Activated naive CD4-positive, alpha-beta T cell treated with Interleukin-2 at 50 U/mL for 16 hours (primary cell): ENCODE results near the gene ELOVL5.
"Not testable (repeated sequence)": the region's sequence is repeated elsewhere in the genome, so short reads cannot be mapped to it uniquely, and the experiment has no call there.

ENCODE experiments used
- DNase-seq: peaks from one replicate; pipeline ENCODE4 v3.0.0-alpha.2; 2020

Gene ELOVL5

GRCh38 chr6:53348371-53349208, at the start of gene ELOVL5:
TSS of gene ELOVL5 (minus strand) at chr6:53348950. CDS start at chr6:53295699, 53,251 bp downstream.
- peak; percentile 97 for DNase-seq

DNA sequence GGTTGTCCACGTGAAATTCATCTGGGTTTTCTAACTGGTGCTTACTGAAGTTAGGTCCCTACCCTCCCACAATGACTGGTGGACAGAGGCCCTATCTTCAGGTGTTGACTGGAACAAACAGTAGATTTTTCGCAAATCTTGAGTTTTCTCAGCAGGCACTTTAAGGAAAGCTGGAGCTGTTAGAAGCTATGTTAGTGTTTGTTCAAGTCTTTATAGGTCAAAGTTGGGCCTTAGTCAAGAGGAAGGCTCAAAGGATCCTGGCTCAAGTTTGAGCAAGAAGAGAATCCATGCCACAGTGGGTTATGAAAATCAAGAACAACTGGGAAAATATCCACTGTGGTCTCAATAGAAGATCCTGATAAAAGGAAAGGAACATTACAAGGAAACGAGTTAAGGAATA, 48.5 kb upstream of the ELOVL5 start:
- DNase-seq: no peak

- no peak for DNase-seq
Observed at GRCh38 chr6:53395986-53396385, 47.2 kb upstream of the ELOVL5 start.

DNA sequence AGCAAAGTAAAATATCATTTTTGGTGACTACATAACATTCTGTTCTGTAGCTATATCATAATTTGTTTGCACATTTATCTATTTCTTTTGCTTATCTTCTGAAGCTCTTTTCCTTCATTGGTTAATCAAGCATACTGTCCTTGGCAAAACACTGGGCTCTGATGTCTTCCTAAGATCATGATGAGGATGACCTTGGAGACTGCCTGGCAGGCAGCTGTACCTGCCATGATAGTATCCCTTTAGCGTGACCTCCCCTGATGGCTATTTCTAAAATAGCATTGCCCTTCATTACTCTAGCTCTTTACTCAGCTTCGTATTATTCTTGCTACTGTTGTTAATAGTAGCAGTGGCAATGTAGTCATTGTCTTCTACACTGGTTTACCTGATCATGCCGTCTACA, 46.0 kb upstream of the ELOVL5 start:
- no peak for DNase-seq

- DNase-seq: no peak
Observed at GRCh38 chr6:53391170-53391569, 42.4 kb upstream of the ELOVL5 start.

- DNase-seq: no peak
Observed at GRCh38 chr6:53390010-53390409, 41.3 kb upstream of the ELOVL5 start.

DNA sequence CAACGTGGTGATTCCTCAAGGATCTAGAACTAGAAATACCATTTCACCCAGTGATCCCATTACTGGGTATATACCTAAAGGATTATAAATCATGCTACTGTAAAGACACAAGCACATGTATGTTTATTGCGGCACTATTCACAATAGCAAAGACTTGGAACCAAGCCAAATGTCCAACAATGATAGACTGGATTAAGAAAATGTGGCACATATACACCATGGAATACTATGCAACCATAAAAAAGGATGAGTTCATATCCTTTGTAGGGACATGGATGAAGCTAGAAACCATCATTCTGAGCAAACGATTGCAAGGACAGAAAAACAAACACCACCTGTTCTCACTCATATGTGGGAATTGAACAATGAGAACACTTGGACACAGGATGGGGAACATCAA, 39.9 kb upstream of the ELOVL5 start:
- DNase-seq: not testable (repeated sequence)

DNA sequence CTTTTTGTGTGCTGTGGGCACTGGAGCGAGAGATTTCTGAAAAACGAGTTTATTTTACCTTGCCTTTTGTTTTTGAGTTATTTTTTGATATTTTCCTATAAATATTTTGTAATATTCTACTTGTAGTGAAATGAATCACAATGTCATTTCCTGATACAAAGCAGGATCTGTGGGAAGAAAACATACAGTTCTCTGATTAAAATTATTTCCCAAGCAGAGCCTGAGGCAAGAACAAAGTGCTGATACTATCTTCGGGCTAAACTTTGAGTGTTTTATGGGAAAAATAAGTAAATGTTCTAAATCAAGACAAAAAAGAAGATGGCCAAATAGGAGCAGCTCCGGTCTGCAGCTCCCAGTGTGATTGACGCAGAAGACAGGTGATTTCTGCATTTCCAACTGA, 33.7 kb upstream of the ELOVL5 start:
- no peak for DNase-seq

DNA sequence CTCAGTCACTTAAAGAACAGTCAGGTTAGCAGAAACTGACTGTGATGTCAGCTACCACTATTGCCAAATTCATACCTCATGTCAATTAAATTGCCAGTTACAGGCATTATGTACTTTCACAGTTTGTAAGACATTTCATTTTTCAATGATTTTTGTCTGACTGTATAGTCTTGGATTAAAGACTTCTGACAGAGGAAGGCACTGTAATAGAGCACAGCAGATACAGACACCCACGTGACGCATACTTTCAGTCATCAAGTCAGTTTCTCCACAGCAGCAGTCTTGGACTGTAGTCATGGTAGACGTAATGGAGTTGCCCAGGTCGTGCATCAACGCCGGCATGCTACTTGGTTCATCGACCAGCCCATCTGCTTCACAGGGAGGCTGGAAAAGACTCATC, 29.5 kb upstream of the ELOVL5 start:
- no peak for DNase-seq

DNA sequence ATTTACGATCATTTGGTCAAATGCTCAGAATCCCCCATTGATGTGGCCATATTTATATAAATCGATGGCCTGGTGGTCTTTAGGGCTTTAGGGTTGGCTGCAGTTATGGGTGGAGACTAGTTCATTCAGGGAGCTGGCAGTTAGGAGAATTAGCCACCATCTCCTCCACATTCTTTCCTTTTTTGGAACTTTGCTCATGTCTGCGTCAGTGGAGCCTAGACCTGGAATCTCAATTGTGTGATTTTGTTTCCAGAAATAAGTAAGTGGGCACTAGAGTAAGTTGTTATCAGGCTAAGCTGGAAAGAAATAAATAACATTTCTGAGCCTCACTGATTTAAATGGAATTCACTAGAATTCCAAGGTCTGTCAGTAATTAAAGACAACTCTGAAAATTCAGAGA, 29.0 kb upstream of the ELOVL5 start:
- DNase-seq: no peak

DNA sequence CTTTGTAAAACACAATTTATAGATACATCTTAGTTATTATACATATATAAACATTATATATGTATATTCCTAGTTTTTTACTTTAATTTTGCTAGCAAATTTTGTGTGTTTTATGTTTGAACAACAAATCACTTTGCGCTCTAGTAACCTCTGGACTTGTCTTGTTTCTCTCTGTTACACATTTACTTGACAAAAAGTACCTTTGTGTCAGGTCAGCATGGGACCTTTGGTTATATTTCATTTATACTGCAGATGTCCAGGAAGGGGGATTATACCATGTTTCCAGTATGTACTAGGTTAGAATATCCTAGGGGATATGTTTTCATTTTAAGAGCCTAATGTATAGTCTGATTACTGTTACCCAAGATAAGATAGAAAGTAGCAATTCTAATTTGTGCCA, 28.5 kb upstream of the ELOVL5 start:
- no peak for DNase-seq

DNA sequence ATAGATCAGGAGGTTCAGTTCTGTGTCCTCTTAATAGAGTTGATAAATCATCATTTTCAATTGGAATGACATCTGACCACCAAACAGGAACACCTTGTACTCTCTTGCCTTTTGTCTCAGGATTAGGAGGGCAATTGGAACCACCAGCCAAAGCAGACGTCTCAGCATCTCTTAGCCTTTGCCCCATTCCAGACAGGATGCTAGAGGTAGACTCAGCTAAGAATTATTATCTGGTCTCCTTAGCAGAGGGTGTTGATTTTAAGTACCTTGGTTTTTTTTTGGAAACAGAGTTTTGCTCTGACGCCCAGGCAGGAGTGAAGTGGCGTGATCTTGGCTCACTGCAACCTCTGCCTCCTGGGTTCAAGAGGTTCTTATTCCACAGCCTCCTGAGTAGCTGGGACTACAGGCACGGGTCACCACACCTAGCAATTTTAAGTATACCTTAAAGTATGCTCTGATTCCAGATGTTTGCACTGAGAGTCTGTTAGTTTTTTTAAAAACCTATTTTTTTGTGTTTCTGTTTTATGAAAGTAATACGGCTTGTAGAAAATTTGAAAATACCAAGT, 28.0 kb upstream of the ELOVL5 start:
- DNase-seq: no peak

GRCh38 chr6:53375847-53376246, 27.1 kb upstream of the ELOVL5 start:
- DNase-seq: no peak

DNA sequence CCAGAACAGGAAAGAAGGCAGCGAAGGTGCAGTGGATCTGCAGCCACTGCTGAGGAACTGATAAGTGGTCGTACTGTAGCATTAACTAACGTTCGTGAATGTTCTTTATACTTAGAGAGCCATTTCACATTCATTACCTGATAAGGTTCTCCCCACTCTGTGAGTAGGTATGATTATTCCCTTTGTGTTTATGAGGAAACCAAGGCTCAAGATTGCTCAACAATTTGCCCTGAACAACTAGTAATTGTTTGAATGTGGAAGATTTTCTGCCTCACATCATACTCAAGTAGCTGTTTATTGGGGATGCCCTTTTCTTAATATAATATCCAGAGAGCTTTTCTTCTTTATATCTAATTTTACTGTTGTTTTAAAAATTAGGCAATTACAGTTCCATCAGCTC, 24.9 kb upstream of the ELOVL5 start:
- no peak for DNase-seq

GRCh38 chr6:53369876-53370515, 21.2 kb upstream of the ELOVL5 start:
- DNase-seq: no peak

- no peak for DNase-seq
Observed at GRCh38 chr6:53369051-53369450, 20.3 kb upstream of the ELOVL5 start.

DNA sequence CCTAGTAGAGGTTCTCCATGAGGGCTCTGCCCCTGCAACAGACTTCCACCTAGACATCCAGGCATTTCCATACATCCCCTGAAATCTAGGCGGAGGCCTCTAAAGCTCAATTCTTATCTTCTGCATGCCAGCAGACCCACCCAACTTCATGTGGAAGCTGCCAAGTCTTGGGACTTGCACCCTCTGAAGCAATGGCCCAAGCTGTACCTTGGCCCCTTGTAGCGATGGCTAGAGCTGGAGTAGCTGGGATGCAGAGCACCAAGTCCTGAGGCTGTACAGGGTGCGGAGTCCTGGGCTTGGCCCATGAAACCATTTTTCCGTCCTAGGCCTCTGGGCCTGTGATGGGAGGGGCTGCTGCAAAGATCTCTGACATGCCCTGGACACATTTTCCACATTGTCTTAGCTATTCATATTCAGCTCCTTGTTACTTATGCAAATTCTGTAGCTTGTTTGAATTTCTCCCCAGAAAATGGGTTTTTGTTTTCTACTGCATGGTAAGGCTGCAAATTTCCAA, 17.4 kb upstream of the ELOVL5 start:
- no peak for DNase-seq

DNA sequence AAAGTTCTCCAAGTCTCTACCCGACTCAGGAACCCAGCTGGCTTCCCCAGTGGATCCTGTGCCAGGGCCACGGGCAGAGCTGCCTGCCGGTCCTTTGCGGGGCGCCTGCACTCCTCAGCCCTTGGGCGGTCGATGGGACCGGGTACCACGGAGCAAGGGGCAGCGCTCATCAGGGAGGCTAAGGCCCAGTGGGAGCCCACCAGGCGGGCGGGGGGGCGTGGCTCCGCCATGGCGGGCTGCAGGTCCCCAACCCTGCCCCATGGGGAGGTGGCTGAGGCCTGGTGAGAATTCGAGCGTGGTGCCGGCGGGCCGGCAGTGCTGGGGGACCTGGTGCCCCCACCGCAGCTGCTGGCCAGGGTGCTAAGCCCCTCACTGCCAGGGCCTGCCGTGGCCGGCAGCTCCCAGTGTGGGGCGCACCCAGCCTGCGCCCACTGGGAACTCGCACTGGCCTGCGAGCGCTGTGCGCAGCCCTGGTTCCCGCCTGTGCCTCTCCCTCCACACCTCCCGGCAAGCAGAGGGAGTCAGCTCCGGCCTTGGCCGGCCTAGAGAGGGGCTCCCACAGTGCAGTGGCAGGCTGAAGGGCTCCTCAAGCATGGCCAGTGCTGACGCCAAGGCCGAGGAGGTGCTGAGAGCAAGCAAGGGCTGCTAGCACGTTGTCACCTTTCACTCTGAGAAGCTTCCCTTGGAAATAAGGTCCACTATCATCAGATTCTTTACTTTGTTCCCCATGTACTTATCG, 14.8 kb upstream of the ELOVL5 start:
- DNase-seq: no peak

GRCh38 chr6:53361549-53362031, 12.8 kb upstream of the ELOVL5 start:
- peak; percentile 56 for DNase-seq

- no peak for DNase-seq
Observed at GRCh38 chr6:53360093-53360912, 11.6 kb upstream of the ELOVL5 start.

DNA sequence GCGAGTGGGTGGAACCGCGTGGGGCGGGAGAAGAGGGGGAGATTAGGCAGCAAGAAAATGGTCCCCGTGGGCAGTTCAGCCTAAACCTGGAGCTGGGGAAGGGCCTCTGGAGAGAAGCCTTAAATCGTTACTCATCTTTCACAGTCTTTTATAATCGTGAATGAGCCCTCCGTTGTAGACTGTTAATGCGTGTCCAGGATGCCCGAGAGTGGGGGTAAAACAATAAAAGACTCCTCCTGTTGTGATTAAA, 11.0 kb upstream of the ELOVL5 start:
- no peak for DNase-seq

GRCh38 chr6:53359095-53359842, 10.5 kb upstream of the ELOVL5 start:
- peak; percentile 93 for DNase-seq
